A549 (cell line): ENCODE data around the gene IL21. TPM values are rescaled to one million over a fixed set of nuclear protein-coding genes. Genes with fewer than 3 reads are reported as not detected.

ENCODE experiments used
- ATAC-seq, 2 experiments: fragments of 200-7000 bp in 1 of 2; fragments of >200 bp in 1 of 2; cut with Nextera tagmentation in 1 of 2; cut with Tn5 transposase in 1 of 2; 3 replicates each; pipeline versions ENCODE4 v1.8.0 to v1.9.1; 2018 to 2020; ENCODE audit warnings: mild to moderate bottlenecking in 1 of 2, moderate library complexity in 1 of 2
- CTCF ChIA-PET: fragments of 300-600 bp; sonication (Branson Sonifier 250); formaldehyde crosslinking; extraction: SDS; loops from one replicate; lab custom pipeline; 2021; ENCODE audit warnings: antibody characterized with exemption, inconsistent platforms; lab: Yijun Ruan, JAX
- POLR2A ChIA-PET: fragments of 350-600 bp; formaldehyde crosslinking; extraction: SDS; loops from one replicate; lab custom pipeline; 2021; ENCODE audit warnings: antibody characterized with exemption, inconsistent platforms; lab: Yijun Ruan, JAX
- DNase-seq, 2 experiments: peaks; one replicate each; pipeline versions ENCODE4 v3.0.0 to v3.0.0-alpha.2; 2011 to 2016; ENCODE audit warnings: low read depth in 1 of 2, low spot score in 1 of 2
- FAIRE-seq: peaks from 2 replicates; lab custom pipeline; 2011; peaks lifted over from hg19 to GRCh38; lab: Jason Lieb, UNC
- H3K27ac ChIP-seq, 2 experiments: fragments of >200 bp; sonication (Bioruptor Twin); formaldehyde crosslinking; 3 replicates each; pipeline ENCODE4 v1.5.1; 2016 to 2017
- H3K4me1 ChIP-seq: fragments of >200 bp; sonication (Bioruptor Twin); formaldehyde crosslinking; 3 replicates; pipeline ENCODE4 v1.6.1; 2016
- H3K4me2 ChIP-seq: fragments of >200 bp; sonication (Bioruptor Twin); formaldehyde crosslinking; 3 replicates; pipeline ENCODE4 v1.6.1; 2016
- H3K4me3 ChIP-seq: fragments of >200 bp; sonication (Bioruptor Twin); formaldehyde crosslinking; 3 replicates; pipeline ENCODE4 v1.5.1; 2016
- H3K9me3 ChIP-seq: fragments of >200 bp; sonication (Bioruptor Twin); formaldehyde crosslinking; 3 replicates; pipeline ENCODE4 v1.6.1; 2016
- CEBPB ChIP-seq, 2 experiments: fragments of >200 bp in 1 of 2; sonication (Bioruptor Twin) in 1 of 2; formaldehyde crosslinking in 1 of 2; IDR thresholded peaks; 2 replicates each; pipeline ENCODE4 v1.6.1; 2012 to 2016
- CHD2 ChIP-seq: fragments of 150-350 bp; IDR thresholded peaks from 2 replicates; pipeline ENCODE4 v1.6.1; 2014; ENCODE audit warnings: low read length; ENCODE audit not compliant: partially characterized antibody
- EHF ChIP-seq: fragments of 250-450 bp; sonication (Bioruptor Pico); IDR thresholded peaks from 2 replicates; pipeline ENCODE4 v1.5.0; 2020; ENCODE audit warnings: mild to moderate bottlenecking
- ESRRA ChIP-seq: fragments of 150-350 bp; IDR thresholded peaks from 2 replicates; pipeline ENCODE4 v1.6.1; 2014; ENCODE audit warnings: mild to moderate bottlenecking, low read length, borderline replicate concordance
- FOSL2 ChIP-seq, 2 experiments: fragments of 450-650 bp in 1 of 2; fragments of >200 bp in 1 of 2; sonication (Bioruptor Twin) in 1 of 2; formaldehyde crosslinking; IDR thresholded peaks; 2 replicates each; pipeline versions ENCODE4 v1.5.0 to v1.6.1; 2016 to 2020; ENCODE audit warnings: mild to moderate bottlenecking in 1 of 2, moderate library complexity in 1 of 2
- GATA3 ChIP-seq: IDR thresholded peaks from 2 replicates; pipeline ENCODE4 v1.6.1; 2012; ENCODE audit warnings: borderline replicate concordance
- HOXA7 ChIP-seq: fragments of 250-450 bp; sonication (Bioruptor Pico); IDR thresholded peaks from 2 replicates; pipeline ENCODE4 v1.5.0; 2020; ENCODE audit warnings: mild to moderate bottlenecking, moderate library complexity
- HOXB5 ChIP-seq: fragments of 250-450 bp; sonication (Bioruptor Pico); IDR thresholded peaks from 2 replicates; pipeline ENCODE4 v1.5.0; 2020; ENCODE audit warnings: mild to moderate bottlenecking, moderate library complexity
- KDM5A ChIP-seq: fragments of 200-600 bp; sonication (generic); IDR thresholded peaks from 2 replicates; pipeline ENCODE4 v1.6.1; 2016; ENCODE audit warnings: antibody characterized with exemption, mild to moderate bottlenecking
- MAFK ChIP-seq: fragments of 450-650 bp; IDR thresholded peaks from 2 replicates; pipeline ENCODE4 v1.6.1; 2014; ENCODE audit not compliant: partially characterized antibody
- MAZ ChIP-seq: fragments of 150-350 bp; IDR thresholded peaks from 2 replicates; pipeline ENCODE4 v1.6.1; 2014; ENCODE audit warnings: antibody characterized with exemption, low read depth, low read length, borderline replicate concordance
- MYC ChIP-seq: IDR thresholded peaks from 2 replicates; pipeline ENCODE4 v1.6.1; 2012; ENCODE audit warnings: mild to moderate bottlenecking, inconsistent platforms, low read length, improper control_type of control experiment, borderline replicate concordance
- NR3C1 ChIP-seq: fragments of >200 bp; sonication (Bioruptor Twin); formaldehyde crosslinking; IDR thresholded peaks from 3 replicates; pipeline ENCODE4 v1.6.1; 2017
- PHF8 ChIP-seq: fragments of 200-600 bp; sonication (generic); IDR thresholded peaks from 2 replicates; pipeline ENCODE4 v1.6.1; 2016; ENCODE audit warnings: low read depth, mild to moderate bottlenecking, antibody characterized with exemption, moderate library complexity, borderline replicate concordance
- POLR2A ChIP-seq: IDR thresholded peaks from 2 replicates; pipeline ENCODE4 v1.6.1; 2012; ENCODE audit warnings: mild to moderate bottlenecking, low read length
- POLR2AphosphoS2 ChIP-seq: conservative IDR thresholded peaks from 2 replicates; pipeline ENCODE4 v1.6.1; 2012; ENCODE audit warnings: low read length, improper control_type of control experiment, inconsistent platforms
- RAD21 ChIP-seq, 2 experiments: fragments of >200 bp in 1 of 2; sonication (Bioruptor Twin) in 1 of 2; formaldehyde crosslinking in 1 of 2; IDR thresholded peaks in 1 of 2; conservative IDR thresholded peaks in 1 of 2; 2 replicates in 1 of 2; 3 replicates in 1 of 2; pipeline ENCODE4 v1.6.1; 2012 to 2018; ENCODE audit warnings: inconsistent platforms in 1 of 2
- RARB ChIP-seq: fragments of 250-450 bp; sonication (Bioruptor Pico); IDR thresholded peaks from 2 replicates; pipeline ENCODE4 v1.8.0; 2021; ENCODE audit warnings: mild to moderate bottlenecking, moderate library complexity
- ZC3H11A ChIP-seq: fragments of 450-650 bp; IDR thresholded peaks from 2 replicates; pipeline ENCODE4 v1.6.1; 2014; ENCODE audit warnings: antibody characterized with exemption, mild to moderate bottlenecking
- ZFP36 ChIP-seq: fragments of 450-650 bp; IDR thresholded peaks from 2 replicates; pipeline ENCODE4 v1.6.1; 2014; ENCODE audit warnings: borderline replicate concordance; ENCODE audit not compliant: partially characterized antibody
- ZNF302 ChIP-seq: fragments of 250-450 bp; sonication (Bioruptor Pico); IDR thresholded peaks from 2 replicates; pipeline ENCODE4 v1.9.0; 2021; ENCODE audit warnings: inconsistent platforms, mild to moderate bottlenecking, moderate library complexity
- ZSCAN20 ChIP-seq: fragments of 250-450 bp; sonication (Bioruptor Pico); IDR thresholded peaks from 2 replicates; pipeline ENCODE4 v1.8.0; 2022; ENCODE audit warnings: mild to moderate bottlenecking, moderate library complexity
- WGBS: methylation state at CpG from one replicate; pipeline ENCODE4 v1.1.6; 2017; ENCODE audit errors: missing lambda C conversion rate; 5-methylcytosine and 5-hydroxymethylcytosine counted together
- polyA plus RNA-seq, 4 experiments: library from polyadenylated mRNA; depleted of rRNA in 3 of 4; stranded (reverse); fragments of >200 nt; fragmentation: RNase III in 1 of 4; extraction: RNeasy Plus Mini Kit Qiagen cat#74134 plus additional on column Dnase treatment in 1 of 4; gene quantifications; 2 replicates in 3 of 4; 3 replicates in 1 of 4; pipeline ENCODE4 v1.2.3, GENCODE V29; 2011 to 2017
- TF ChIP-seq, protein P1 (sequence below): fragments of >200 bp; sonication (Bioruptor Twin); formaldehyde crosslinking; IDR thresholded peaks from 3 replicates; pipeline ENCODE4 v1.5.1; 2016
- TF ChIP-seq, protein P2 (sequence below): fragments of >200 bp; sonication (Bioruptor Twin); formaldehyde crosslinking; IDR thresholded peaks from 3 replicates; pipeline ENCODE4 v1.6.1; 2016
- TF ChIP-seq, protein P3 (sequence below): fragments of 450-650 bp; IDR thresholded peaks from 2 replicates; pipeline ENCODE4 v1.6.1; 2014; ENCODE audit warnings: antibody characterized with exemption
- TF ChIP-seq, protein P4 (sequence below): fragments of >200 bp; sonication (Bioruptor Twin); formaldehyde crosslinking; IDR thresholded peaks from 2 replicates; pipeline ENCODE4 v1.6.1; 2016
- TF ChIP-seq, protein P5 (sequence below): IDR thresholded peaks from 2 replicates; pipeline ENCODE4 v1.6.1; 2012

IL21 gene
- polyA plus RNA-seq, 2 of the 4 experiments (the other 2 are of a cell fraction), result not detected

- POLR2A ChIA-PET, result no interaction called here
- Histone ChIP-seq H3K9me3 (peaks cover 3% of the 10 kb centered on the region; the same call in 1 of the 3 replicates), H3K4me1 (no peaks in the 10 kb centered on the region), H3K4me3 (no peak overlapping the region), H3K4me2 (no peak overlapping the region), H3K27ac (no peak overlapping the region)
- DNase-seq, result no peak
- FAIRE-seq, result no peak
- WGBS, result 25% methylated on average over 1 of the region's 1 CpG
- TF ChIP-seq CHD2 (no peak), ZC3H11A (no peak), GATA3 (no peak), MAFK (no peak), RARB (CRISPR knock-in tag) (no peak), FOSL2 (IDR thresholded peaks at IDR 0.05) (no peak), FOSL2 (CRISPR knock-in tag; IDR thresholded peaks at IDR 0.05) (no peak), NR3C1 (no peak), POLR2A (no peak), HOXA7 (CRISPR knock-in tag) (no peak), HOXB5 (CRISPR knock-in tag) (no peak), POLR2AphosphoS2 (no peak), EHF (no peak), PHF8 (no peak), CEBPB (IDR thresholded peaks at IDR 0.05) (no peak), ZFP36 (no peak), ESRRA (no peak)
- TF ChIP-seq, protein P1, sequence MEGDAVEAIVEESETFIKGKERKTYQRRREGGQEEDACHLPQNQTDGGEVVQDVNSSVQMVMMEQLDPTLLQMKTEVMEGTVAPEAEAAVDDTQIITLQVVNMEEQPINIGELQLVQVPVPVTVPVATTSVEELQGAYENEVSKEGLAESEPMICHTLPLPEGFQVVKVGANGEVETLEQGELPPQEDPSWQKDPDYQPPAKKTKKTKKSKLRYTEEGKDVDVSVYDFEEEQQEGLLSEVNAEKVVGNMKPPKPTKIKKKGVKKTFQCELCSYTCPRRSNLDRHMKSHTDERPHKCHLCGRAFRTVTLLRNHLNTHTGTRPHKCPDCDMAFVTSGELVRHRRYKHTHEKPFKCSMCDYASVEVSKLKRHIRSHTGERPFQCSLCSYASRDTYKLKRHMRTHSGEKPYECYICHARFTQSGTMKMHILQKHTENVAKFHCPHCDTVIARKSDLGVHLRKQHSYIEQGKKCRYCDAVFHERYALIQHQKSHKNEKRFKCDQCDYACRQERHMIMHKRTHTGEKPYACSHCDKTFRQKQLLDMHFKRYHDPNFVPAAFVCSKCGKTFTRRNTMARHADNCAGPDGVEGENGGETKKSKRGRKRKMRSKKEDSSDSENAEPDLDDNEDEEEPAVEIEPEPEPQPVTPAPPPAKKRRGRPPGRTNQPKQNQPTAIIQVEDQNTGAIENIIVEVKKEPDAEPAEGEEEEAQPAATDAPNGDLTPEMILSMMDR, result no peak
- TF ChIP-seq, protein P2, sequence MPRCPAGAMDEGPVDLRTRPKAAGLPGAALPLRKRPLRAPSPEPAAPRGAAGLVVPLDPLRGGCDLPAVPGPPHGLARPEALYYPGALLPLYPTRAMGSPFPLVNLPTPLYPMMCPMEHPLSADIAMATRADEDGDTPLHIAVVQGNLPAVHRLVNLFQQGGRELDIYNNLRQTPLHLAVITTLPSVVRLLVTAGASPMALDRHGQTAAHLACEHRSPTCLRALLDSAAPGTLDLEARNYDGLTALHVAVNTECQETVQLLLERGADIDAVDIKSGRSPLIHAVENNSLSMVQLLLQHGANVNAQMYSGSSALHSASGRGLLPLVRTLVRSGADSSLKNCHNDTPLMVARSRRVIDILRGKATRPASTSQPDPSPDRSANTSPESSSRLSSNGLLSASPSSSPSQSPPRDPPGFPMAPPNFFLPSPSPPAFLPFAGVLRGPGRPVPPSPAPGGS, result no peak
- TF ChIP-seq, protein P3, sequence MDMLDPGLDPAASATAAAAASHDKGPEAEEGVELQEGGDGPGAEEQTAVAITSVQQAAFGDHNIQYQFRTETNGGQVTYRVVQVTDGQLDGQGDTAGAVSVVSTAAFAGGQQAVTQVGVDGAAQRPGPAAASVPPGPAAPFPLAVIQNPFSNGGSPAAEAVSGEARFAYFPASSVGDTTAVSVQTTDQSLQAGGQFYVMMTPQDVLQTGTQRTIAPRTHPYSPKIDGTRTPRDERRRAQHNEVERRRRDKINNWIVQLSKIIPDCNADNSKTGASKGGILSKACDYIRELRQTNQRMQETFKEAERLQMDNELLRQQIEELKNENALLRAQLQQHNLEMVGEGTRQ, result no peak
- no peak for ATAC-seq
- CTCF ChIA-PET, result no interaction called here
Measured at GRCh38 chr4:122658818-122659295, 38.0 kb upstream of the IL21 start.

GRCh38 chr4:122658377-122658776 lies 37.5 kb upstream of the IL21 start:
- DNase-seq, result no peak
- ChIA-PET POLR2A (no interaction called here), CTCF (interaction anchor here (1.7 kb wide), 1 partner anchor 55 kb away, joined by 4 read pairs; no protein-coding TSS in a partner anchor)
- no peak for FAIRE-seq
- Histone ChIP-seq H3K4me1 (no peaks in the 10 kb centered on the region), H3K9me3 (peaks cover 3% of the 10 kb centered on the region; the same call in 1 of the 3 replicates), H3K4me3 (no peak overlapping the region), H3K4me2 (no peak overlapping the region), H3K27ac (no peak overlapping the region)
- TF ChIP-seq RAD21 (conservative IDR thresholded peaks at IDR 0.05 in 1 of 2, IDR thresholded peaks at IDR 0.05 in 1 of 2) (no peak), ESRRA (no peak), MAZ (no peak), ZNF302 (CRISPR knock-in tag) (no peak), PHF8 (no peak), FOSL2 (IDR thresholded peaks at IDR 0.05) (no peak), FOSL2 (CRISPR knock-in tag; IDR thresholded peaks at IDR 0.05) (no peak), CEBPB (IDR thresholded peaks at IDR 0.05) (no peak), EHF (no peak), MYC (no peak), POLR2A (no peak), ZSCAN20 (CRISPR knock-in tag) (no peak), KDM5A (no peak)
- TF ChIP-seq, protein P4, sequence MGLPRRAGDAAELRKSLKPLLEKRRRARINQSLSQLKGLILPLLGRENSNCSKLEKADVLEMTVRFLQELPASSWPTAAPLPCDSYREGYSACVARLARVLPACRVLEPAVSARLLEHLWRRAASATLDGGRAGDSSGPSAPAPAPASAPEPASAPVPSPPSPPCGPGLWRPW, result no peak
- TF ChIP-seq, protein P5, sequence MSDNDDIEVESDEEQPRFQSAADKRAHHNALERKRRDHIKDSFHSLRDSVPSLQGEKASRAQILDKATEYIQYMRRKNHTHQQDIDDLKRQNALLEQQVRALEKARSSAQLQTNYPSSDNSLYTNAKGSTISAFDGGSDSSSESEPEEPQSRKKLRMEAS, result no peak
- TF ChIP-seq, protein P2, result no peak
- no peak for ATAC-seq
- WGBS, result 48% methylated on average over 2 of the region's 2 CpGs
